Stimulated activated CD4-positive, alpha-beta T cell treated with anti-CD3 and anti-CD28 coated beads, Interleukin-4, amount 100 ng/mL, for 1 hour (primary cell): ENCODE measurements around the gene STARD5.
A peak's percentile ranks its signal among the peaks of the same experiment; 100 is the strongest.

Source experiments
- DNase-seq: peaks from one replicate; pipeline ENCODE4 v3.0.0-alpha.2; 2020

STARD5 gene

DNA sequence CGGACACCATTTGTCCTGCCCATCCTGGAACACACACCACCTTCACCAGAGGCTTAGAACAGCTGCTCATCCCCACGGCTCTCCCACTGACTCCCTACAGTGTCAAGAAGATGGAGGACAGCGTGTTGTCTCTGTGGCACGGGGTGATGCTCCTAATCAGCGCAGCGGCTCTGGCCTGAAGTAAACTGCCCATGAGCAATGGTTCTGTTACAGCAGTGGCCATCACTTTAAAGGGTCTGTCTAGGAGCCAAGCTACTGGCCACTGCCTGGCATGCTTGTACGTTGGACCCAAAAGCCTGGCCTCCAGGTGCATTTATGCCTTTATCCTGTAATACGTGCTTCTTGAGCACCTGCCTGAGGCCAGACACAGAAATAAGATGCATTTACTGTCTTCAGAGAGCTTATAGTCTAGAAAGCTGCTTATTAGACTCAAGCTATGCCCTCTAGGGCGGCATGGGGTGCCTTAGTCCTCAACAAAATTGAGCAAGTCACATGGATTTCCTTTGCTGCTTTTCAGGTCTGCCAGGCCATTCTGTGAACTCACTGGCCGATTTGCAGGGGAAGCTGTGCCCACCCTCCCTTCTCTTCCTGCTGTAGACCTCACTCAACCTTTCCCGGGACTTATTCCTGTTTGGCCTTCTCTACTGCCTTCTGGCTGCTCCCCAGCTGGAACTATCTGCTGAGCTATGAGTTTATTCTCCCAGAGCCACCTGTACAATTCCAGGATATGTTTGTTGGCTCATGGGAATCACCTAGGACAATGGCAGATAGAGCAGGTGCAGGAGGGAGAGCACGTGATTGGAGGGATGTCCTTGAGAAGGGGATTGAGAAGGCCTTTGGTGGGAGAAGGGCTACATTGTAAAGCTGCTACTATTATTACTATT is 51.9 kb downstream of the STARD5 start:
- no peak for DNase-seq

DNA sequence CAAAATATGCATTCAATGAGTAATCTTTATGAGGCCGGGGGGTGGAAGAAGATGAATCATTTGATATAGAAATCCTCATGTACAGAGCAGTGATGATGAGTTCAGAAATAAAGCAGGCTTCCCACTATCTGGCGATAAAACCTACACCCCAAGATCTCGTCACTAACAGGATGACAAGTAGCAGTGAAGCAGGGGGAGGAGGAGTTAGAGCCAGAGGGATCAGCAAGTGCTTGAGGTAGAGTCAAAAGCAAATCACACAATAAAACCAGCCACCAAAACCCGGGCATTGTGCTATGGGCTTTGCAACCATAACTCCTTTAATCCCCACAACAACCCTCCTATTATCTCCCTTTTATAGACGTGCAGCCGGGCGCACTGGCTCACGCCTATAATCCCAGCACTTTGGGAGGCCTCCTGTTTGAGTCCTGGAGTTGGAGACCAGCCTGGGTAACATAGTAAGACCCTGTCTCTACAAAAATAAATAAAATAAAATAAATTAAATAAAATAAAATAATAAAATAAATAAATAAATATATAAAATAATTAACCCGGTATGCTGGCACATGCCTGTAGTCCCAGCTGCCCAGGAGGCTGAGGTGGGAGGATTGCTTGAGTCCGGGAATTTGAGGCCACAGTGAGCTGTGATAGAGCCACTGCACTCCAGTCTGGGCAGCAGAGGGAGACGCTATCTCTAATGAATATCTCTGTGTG is 53.0 kb downstream of the STARD5 start:
- DNase-seq: no peak

DNA sequence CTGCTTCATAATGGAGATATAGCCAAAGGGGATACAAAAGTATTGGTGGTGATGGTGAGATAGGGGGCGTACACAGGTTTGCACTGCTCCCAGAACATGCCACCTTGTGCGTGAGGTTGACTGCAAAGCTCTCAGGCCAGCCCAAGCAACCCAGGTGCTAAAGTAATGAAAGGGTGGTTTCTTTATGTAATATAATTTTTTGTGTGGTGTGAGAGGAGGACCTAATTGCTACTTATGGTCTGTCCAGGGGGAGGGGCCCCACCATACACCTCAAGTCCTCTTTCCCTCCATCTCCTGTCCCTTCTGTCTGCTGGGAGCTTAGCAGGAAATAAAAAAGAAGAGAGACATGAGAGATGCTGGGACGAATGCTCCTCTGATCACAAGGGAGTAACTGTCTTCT is 53.8 kb downstream of the STARD5 start:
- DNase-seq: no peak

DNA sequence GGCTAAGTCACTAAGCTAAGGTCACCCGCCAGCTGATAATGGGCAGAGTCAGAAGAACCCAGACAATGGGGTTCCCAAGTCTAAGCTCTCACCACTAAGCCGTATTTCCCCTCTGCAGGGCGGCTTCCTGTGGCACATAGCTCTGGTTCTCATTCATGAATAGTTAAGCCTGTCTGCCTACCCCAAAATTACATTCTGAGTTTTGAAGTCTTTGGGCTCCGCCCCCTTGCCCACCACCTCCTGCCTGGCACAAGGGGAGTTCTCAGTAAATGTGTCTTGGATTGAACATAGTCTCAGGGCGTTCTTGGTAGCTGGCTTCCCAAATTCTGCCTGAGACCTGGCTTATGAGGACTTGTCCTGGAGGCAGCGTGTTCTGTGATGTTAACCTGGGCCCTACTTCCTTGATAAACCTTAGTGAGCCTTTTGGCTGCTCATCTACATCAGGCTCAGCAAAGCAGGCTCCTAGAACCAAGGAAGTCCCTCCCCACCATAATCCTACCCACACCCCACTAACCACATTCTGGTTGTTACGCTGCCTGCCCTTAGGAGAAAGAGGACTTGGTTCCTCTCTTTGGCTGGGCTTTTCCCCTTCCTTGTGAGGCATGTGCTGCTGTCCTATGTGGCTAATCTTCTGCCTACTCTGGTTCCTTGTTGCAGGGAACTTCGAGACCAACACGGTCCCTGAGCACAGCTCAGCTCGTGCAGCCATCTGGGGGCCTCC is 54.9 kb downstream of the STARD5 start:
- DNase-seq: no peak

DNA sequence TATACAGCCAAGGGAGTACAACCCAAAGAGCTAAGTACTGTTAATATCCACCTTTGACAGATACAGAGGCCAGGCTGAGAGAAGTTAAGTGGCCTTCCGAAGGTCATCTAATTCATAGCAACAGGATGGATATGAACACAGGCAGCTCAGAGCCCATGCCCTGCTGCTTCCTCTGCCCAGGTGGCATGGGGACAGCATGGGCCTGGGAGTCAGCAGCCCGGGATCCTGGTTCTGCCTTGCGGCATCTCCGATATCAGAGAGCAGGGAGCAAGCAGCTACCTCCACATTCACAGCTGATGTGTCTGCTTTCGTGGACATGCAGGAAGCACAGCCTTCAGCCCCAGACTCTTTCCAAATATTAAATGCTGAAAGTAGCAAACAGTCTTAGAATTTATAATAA is 55.6 kb downstream of the STARD5 start:
- no peak for DNase-seq

DNA sequence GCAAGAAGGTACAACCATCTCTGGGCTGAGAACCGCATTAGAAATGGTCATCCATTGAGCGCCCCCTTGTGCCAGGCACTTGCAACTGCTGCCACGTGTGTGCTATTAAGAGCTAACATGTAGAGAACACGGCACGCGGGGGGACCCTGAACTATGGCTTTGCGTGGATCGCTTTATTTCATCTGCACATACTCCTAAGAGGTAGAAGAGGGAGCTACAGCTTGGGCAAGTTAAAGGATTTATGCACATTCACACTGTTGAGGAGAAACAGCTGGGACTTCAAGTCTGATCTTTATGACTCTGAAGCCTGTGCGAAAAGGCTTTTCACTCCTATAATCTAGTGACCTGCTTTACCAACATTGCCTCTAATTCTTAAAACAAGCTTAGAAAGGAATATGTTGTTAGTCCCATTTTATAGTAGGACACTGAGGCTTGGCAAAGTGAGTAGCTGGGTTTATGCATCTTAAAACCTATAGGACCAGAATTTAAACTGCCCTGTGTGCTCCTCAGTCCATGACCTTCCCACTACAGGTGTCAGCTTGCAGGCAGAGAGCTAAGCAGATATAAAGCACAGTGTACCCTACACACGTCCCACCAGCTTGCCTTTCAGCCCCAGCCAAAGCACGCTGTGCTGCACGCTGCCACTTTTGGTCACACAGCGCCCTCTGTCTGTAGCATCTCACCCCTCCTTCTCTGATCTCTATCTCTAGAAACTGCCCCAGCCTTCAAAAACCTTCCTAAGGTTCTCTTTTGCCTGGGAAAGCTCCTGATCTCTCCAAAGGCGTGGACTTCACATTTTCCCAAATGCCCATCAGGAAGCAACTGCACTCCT is 57.8 kb downstream of the STARD5 start:
- peak; percentile 86 for DNase-seq

DNA sequence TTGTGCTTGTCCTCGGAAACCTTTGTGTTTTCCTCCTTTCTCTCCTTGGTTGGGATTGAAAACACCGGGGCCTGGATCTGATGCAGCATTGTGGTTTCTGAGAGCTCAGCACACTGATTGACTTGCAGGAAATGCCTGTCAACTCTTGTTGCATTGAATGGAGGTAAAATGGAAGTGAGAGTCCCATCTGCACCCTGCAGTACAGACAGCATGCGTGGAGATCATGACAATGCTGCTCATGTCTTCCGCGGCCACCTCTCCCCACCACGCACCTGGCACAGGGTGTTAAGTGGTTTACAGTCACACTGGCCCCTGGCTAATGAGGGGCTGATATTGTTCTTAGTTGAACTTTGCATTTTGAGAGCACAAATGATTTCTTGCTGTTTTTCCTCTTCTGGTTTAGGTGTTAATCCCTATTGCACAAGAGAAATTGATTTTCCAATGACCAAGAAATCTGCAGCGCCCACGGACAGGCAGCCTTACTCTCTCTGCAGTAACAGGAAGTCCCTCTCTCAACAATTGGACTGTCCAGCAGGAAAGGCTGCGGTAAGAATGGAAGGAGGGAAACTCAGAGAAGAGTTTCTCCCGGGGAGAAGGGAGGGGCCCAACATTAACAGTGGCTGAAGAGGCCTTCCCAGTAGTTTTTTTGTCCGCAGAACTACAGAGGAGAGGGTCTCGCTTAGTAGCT is 58.5 kb downstream of the STARD5 start:
- DNase-seq: no peak

DNA sequence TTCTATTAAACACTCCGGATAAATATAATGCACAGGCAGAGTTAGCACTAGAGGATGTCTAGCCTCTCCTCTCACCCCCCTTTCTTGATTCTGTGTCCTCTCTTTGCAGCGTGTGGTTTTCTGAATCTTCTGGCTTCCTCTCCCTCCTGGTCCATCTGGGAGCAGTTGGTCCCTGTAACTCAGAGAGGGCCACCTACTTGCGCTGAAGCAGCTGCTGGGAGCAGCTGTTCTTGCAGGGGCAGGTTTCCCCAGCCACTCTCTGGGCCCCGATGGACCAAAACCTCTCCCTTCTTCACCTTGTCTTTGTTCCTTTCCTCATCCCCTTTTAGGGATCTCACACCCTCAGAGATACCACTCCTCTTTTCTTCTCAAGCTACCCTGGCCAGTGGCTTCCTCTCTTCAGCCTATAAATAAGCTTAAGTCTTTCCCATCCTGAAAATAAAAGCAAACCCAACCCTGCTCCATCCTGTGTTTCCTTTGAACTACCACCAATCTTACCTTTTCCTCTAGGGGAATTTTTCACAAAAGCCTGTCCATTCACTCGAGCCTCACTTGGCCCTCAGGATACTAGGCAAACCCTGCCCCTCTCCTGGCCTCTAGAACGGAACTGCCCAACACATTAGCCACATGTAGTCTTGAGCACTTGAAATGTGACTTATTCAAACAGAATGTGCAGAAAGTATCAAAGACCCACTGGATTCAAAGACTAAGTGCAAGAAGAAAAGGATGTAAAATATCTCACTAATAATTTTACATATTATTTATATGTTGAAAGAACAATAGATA is 59.7 kb downstream of the STARD5 start:
- no peak for DNase-seq

DNA sequence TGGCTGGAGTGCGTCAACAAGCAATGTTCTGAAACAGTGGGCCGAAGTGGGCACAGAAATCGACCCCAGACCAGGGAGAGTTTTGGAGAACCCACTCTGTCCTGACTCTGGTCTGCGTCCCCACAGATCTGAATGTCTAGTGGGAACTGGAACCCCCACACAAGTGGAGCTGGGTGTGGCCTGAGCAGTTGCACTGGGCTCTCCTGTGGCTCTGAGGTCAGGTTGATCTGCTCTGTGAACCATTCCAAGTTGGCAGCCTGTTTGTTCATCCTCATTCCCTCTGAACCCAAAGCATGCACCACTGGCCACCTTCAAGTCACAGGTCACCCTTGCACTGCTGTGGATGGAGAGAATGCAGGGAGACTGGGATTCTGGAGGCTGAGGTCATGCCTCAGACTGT is 60.5 kb downstream of the STARD5 start:
- DNase-seq: no peak

DNA sequence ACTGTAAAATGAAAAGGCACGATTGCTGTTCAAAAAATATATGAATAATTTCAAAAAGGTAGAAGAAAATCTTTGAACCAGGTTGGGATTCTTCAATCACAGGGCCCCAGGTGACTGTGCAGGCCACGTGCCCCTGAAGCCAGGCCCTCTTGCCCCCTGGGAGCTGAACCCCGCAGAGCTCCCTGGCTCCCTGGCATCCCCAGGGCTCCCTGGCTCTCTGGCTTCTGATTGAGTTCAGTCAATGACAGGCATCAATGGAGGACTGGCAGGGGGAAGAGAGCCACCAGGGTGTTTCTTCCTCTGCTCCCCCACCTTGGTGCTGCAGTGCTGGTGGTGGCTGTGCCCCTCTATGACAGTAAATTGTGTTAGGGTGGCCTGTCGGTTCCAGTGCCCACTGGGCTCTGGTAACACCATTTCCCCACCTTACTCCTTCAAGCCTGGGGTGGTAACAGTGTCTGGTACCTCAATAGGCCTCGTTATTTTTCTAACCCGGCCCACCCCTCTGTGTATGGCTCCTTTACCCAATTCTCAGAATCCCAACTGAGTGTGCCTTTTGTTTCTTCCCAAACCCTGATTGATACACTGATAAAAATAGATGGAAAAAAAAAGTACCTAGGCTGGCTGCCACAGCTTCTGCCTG is 62.6 kb downstream of the STARD5 start:
- no peak for DNase-seq

DNA sequence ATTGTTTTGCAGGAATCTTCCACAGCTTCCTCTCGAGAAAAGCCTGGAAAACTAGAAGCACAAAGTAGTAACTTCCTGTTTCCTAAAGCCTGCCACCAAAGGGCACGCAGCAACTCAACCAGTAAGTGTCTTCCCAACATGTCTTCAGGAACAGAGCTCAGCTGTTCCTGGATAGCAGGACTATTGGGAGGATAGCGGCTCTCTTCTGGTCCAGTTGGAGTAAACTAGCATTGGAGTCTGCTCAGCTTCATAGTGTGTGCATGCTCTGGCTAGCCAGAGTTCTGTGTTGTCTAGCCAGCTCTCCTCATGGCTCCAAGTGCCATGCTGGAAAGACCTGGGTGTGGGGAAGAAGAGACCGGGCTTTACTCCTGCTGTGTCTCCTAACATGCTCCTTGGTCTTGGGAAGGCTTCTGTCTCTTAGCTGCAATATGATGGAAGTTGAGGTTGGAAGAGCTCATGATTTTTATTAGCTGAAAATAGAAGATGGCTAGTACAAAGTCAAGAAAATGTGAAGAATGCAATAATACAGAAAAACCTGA is 64.1 kb downstream of the STARD5 start:
- DNase-seq: no peak
